ENCODE data around the gene CHID1.

Gene CHID1

GRCh38 chr11:866481-866880 lies 44.1 kb downstream of the CHID1 start:
- H3K9me3 Mint-ChIP-seq = no peaks in the 10 kb centered on the region
- no peak overlapping the region for H3K27ac Mint-ChIP-seq
- DNase-seq (no peak), ATAC-seq (replicated peaks) (no peak)
- no peak overlapping the region for H3K4me3 Mint-ChIP-seq
- no peaks in the 10 kb centered on the region for H3K36me3 Mint-ChIP-seq (ENCODE audit: insufficient read depth)
- H3K27me3 Mint-ChIP-seq = no peaks in the 10 kb centered on the region
- no peaks in the 10 kb centered on the region for H3K4me1 Mint-ChIP-seq (ENCODE audit: low read depth in 2 of 2)

GRCh38 chr11:865462-866430 lies 44.9 kb downstream of the CHID1 start:
- Mint-ChIP-seq H3K9me3 (no peaks in the 10 kb centered on the region), H3K27me3 (no peaks in the 10 kb centered on the region), H3K27ac (peak overlapping the region in 1 of 2 donors; percentile 17), H3K4me1 (ENCODE audit: low read depth in 2 of 2) (no peaks in the 10 kb centered on the region), H3K4me3 (no peak overlapping the region), H3K36me3 (ENCODE audit: insufficient read depth) (peaks cover 3% of the 10 kb centered on the region)
- DNase-seq (no peak), ATAC-seq (replicated peaks) (no peak)

GRCh38 chr11:864898-865297 lies 45.7 kb downstream of the CHID1 start:
- no peaks in the 10 kb centered on the region for H3K9me3 Mint-ChIP-seq
- peaks cover 3% of the 10 kb centered on the region for H3K36me3 Mint-ChIP-seq (ENCODE audit: insufficient read depth)
- no peak overlapping the region for H3K4me3 Mint-ChIP-seq
- H3K27me3 Mint-ChIP-seq = no peaks in the 10 kb centered on the region
- H3K27ac Mint-ChIP-seq = peak overlapping the region in 1 of 2 donors; percentile 17
- no peak for ATAC-seq (replicated peaks)
- no peak for DNase-seq
- no peaks in the 10 kb centered on the region for H3K4me1 Mint-ChIP-seq (ENCODE audit: low read depth in 2 of 2)

- Mint-ChIP-seq H3K27me3 (no peaks in the 10 kb centered on the region), H3K27ac (peak overlapping the region in 1 of 2 donors; percentile 38), H3K9me3 (no peaks in the 10 kb centered on the region), H3K4me3 (no peak overlapping the region), H3K4me1 (ENCODE audit: low read depth in 2 of 2) (no peaks in the 10 kb centered on the region), H3K36me3 (ENCODE audit: insufficient read depth) (peaks cover 3% of the 10 kb centered on the region)
- DNase-seq = no peak
- ATAC-seq (replicated peaks) = no peak
Observed at GRCh38 chr11:863910-864827, 46.4 kb downstream of the CHID1 start.

- H3K9me3 Mint-ChIP-seq = no peaks in the 10 kb centered on the region
- H3K4me3 Mint-ChIP-seq = no peak overlapping the region
- peaks cover 3% of the 10 kb centered on the region for H3K36me3 Mint-ChIP-seq (ENCODE audit: insufficient read depth)
Observed at GRCh38 chr11:863023-863909, 47.3 kb downstream of the CHID1 start.

GRCh38 chr11:862696-863022 lies 48.0 kb downstream of the CHID1 start:
- Mint-ChIP-seq H3K27me3 (no peaks in the 10 kb centered on the region), H3K9me3 (no peaks in the 10 kb centered on the region), H3K27ac (no peak overlapping the region), H3K4me1 (ENCODE audit: low read depth in 2 of 2) (peaks cover 0 to 2% of the 10 kb centered on the region in 2 donors), H3K36me3 (ENCODE audit: insufficient read depth) (peaks cover 5% of the 10 kb centered on the region), H3K4me3 (no peak overlapping the region)
- ATAC-seq (replicated peaks) (no peak), DNase-seq (no peak)

More at GRCh38 chr11:863023-863909, 47.3 kb downstream of the CHID1 start:
- ATAC-seq (replicated peaks) (no peak), DNase-seq (no peak)
- H3K27me3 Mint-ChIP-seq = no peaks in the 10 kb centered on the region
- no peaks in the 10 kb centered on the region for H3K4me1 Mint-ChIP-seq (ENCODE audit: low read depth in 2 of 2)
- peak overlapping the region in 1 of 2 donors; percentile 38 for H3K27ac Mint-ChIP-seq

GRCh38 chr11:862081-862661 lies 48.4 kb downstream of the CHID1 start:
- Mint-ChIP-seq H3K27ac (no peak overlapping the region), H3K36me3 (ENCODE audit: insufficient read depth) (peaks cover 7% of the 10 kb centered on the region), H3K4me3 (no peak overlapping the region), H3K4me1 (ENCODE audit: low read depth in 2 of 2) (peaks cover 0 to 2% of the 10 kb centered on the region in 2 donors), H3K9me3 (no peaks in the 10 kb centered on the region), H3K27me3 (no peaks in the 10 kb centered on the region)
- no peak for ATAC-seq (replicated peaks)
- no peak for DNase-seq

- no peaks in the 10 kb centered on the region for H3K9me3 Mint-ChIP-seq
- peaks cover 8 to 10% of the 10 kb centered on the region in 2 donors for H3K4me1 Mint-ChIP-seq (ENCODE audit: low read depth in 2 of 2)
- ATAC-seq (replicated peaks) (no peak), DNase-seq (no peak)
- H3K36me3 Mint-ChIP-seq (ENCODE audit: insufficient read depth) = peaks cover 7% of the 10 kb centered on the region
- no peak overlapping the region for H3K4me3 Mint-ChIP-seq
- peak overlapping the region in 1 of 2 donors; percentile 62 for H3K27ac Mint-ChIP-seq
- H3K27me3 Mint-ChIP-seq = no peaks in the 10 kb centered on the region
Observed at GRCh38 chr11:861105-861479, 49.5 kb downstream of the CHID1 start.

- no peaks in the 10 kb centered on the region for H3K9me3 Mint-ChIP-seq
- H3K4me1 Mint-ChIP-seq (ENCODE audit: low read depth in 2 of 2) = peaks cover 8 to 11% of the 10 kb centered on the region in 2 donors
- ATAC-seq (replicated peaks) (no peak), DNase-seq (no peak)
- H3K36me3 Mint-ChIP-seq (ENCODE audit: insufficient read depth) = peaks cover 7% of the 10 kb centered on the region
- H3K4me3 Mint-ChIP-seq = no peak overlapping the region
- no peak overlapping the region for H3K27ac Mint-ChIP-seq
- H3K27me3 Mint-ChIP-seq = no peaks in the 10 kb centered on the region
Observed at GRCh38 chr11:860234-861104, 50.1 kb downstream of the CHID1 start.

- Mint-ChIP-seq H3K27me3 (no peaks in the 10 kb centered on the region), H3K4me1 (ENCODE audit: low read depth in 2 of 2) (peaks cover 8 to 11% of the 10 kb centered on the region in 2 donors), H3K9me3 (no peaks in the 10 kb centered on the region), H3K27ac (peak overlapping the region in 1 of 2 donors; percentile 23), H3K36me3 (ENCODE audit: insufficient read depth) (peaks cover 7% of the 10 kb centered on the region), H3K4me3 (no peak overlapping the region)
- DNase-seq (no peak), ATAC-seq (replicated peaks) (no peak)
Observed at GRCh38 chr11:859394-860131, 51.0 kb downstream of the CHID1 start.

- no peaks in the 10 kb centered on the region for H3K27me3 Mint-ChIP-seq
- no peak for ATAC-seq (replicated peaks)
- H3K36me3 Mint-ChIP-seq (ENCODE audit: insufficient read depth) = peaks cover 7% of the 10 kb centered on the region
- H3K4me3 Mint-ChIP-seq = no peak overlapping the region
- H3K4me1 Mint-ChIP-seq (ENCODE audit: low read depth in 2 of 2) = peaks cover 8 to 11% of the 10 kb centered on the region in 2 donors
- peak overlapping the region in 1 of 2 donors; percentile 46 for H3K27ac Mint-ChIP-seq
- no peaks in the 10 kb centered on the region for H3K9me3 Mint-ChIP-seq
- no peak for DNase-seq
Observed at GRCh38 chr11:858762-859339, 51.8 kb downstream of the CHID1 start.

Data from effector memory CD8-positive, alpha-beta T cell (primary cell).